HCT116 (cell line): Measurements from ENCODE around the gene ALMS1. TPM values are rescaled to one million over a fixed set of nuclear protein-coding genes. Genes with fewer than 3 reads are reported as not detected.

Experiments
- ATAC-seq: fragments of 200-7000 bp; cut with Tn5 transposase; 2 replicates; pipeline ENCODE4 v1.9.1; 2020; ENCODE audit warnings: mild to moderate bottlenecking, moderate library complexity
- BruUV-seq: library from RNA; stranded (reverse); fragments of 400-500 nt; replicated peaks from 2 replicates; lab custom pipeline; 2021; lab: Mats Ljungman, UMichigan
- CTCF ChIA-PET: fragments of 300-600 bp; sonication (Branson Sonifier 250); formaldehyde crosslinking; loops from one replicate; lab custom pipeline; 2021; ENCODE audit warnings: antibody characterized with exemption; lab: Charles Lee
- POLR2A ChIA-PET: fragments of 300-600, 350-600 bp; sonication (Branson Sonifier 250); formaldehyde crosslinking; loops from one replicate; lab custom pipeline; 2021; ENCODE audit warnings: antibody characterized with exemption; lab: Charles Lee
- RAD21 ChIA-PET, 2 experiments: fragments of 300-600 bp; sonication (Branson Sonifier 250); formaldehyde crosslinking; loops; one replicate each; lab custom pipeline; 2023; ENCODE audit warnings: low total read pairs in 2 of 2; ENCODE audit not compliant: uncharacterized antibody in 2 of 2, unreplicated experiment in 2 of 2, low non-redundant PET in 1 of 2; lab: Charles Lee
- DNase-seq: peaks from one replicate; pipeline ENCODE4 v3.0.0-alpha.2; 2010; ENCODE audit warnings: low read depth, low spot score
- H2AFZ ChIP-seq: fragments of 200-600 bp; shearing (Covaris generic), sonication (generic); 2 replicates; pipeline ENCODE4 v1.6.1; 2017; ENCODE audit warnings: low read depth, mixed run types, mixed read lengths, antibody characterized with exemption, low read length; ENCODE audit not compliant: poor library complexity, severe bottlenecking
- H3K27ac ChIP-seq: 2 replicates; pipeline ENCODE4 v1.5.1; 2012; ENCODE audit warnings: low read depth, low read length
- H3K27me3 ChIP-seq: fragments of 200-600 bp; sonication (generic); 2 replicates; pipeline ENCODE4 v1.6.1; 2016; ENCODE audit warnings: mixed run types, low read length, mixed read lengths; ENCODE audit not compliant: insufficient read depth
- H3K36me3 ChIP-seq, 2 experiments: fragments of 200-500 bp in 1 of 2; fragments of 200-600 bp in 1 of 2; sonication (Bioruptor generic) in 1 of 2; sonication (generic) in 1 of 2; 2 replicates each; pipeline versions ENCODE4 v1.5.1 to v1.6.1; 2014 to 2016; ENCODE audit warnings: low read length in 2 of 2, inconsistent platforms in 1 of 2, mixed read lengths in 1 of 2, mixed run types in 1 of 2; ENCODE audit not compliant: insufficient read depth in 2 of 2, control insufficient read depth in 1 of 2
- H3K4me1 ChIP-seq, 2 experiments: fragments of 200-600 bp in 1 of 2; sonication (generic) in 1 of 2; 2 replicates each; pipeline versions ENCODE4 v1.5.1 to v1.6.1; 2012 to 2017; ENCODE audit warnings: low read length in 2 of 2, inconsistent platforms in 1 of 2, mild to moderate bottlenecking in 1 of 2, mixed read lengths in 1 of 2, mixed run types in 1 of 2, moderate library complexity in 1 of 2; ENCODE audit not compliant: insufficient read depth in 2 of 2, control insufficient read depth in 1 of 2
- H3K4me2 ChIP-seq: fragments of 200-600 bp; sonication (generic); 2 replicates; pipeline ENCODE4 v1.6.1; 2017; ENCODE audit warnings: mixed run types, low read length, mixed read lengths
- H3K4me3 ChIP-seq, 2 experiments: fragments of 200-600 bp in 1 of 2; sonication (generic) in 1 of 2; replicated peaks in 1 of 2; 2 replicates each; pipeline ENCODE4 v1.5.1; 2011 to 2016; ENCODE audit warnings: low read length in 2 of 2, control low read depth in 1 of 2, low read depth in 1 of 2, mild to moderate bottlenecking in 1 of 2, mixed read lengths in 1 of 2, mixed run types in 1 of 2
- H3K79me2 ChIP-seq: fragments of 200-600 bp; sonication (generic); 2 replicates; pipeline ENCODE4 v1.6.1; 2017; ENCODE audit warnings: mild to moderate bottlenecking, mixed run types, low read length, moderate library complexity, mixed read lengths; ENCODE audit not compliant: insufficient read depth
- H3K9ac ChIP-seq: fragments of 200-600 bp; sonication (generic); 2 replicates; pipeline ENCODE4 v1.6.1; 2016; ENCODE audit warnings: low read length, mixed read lengths
- H3K9me2 ChIP-seq: fragments of 200-600 bp; sonication (generic), shearing (Covaris generic); 2 replicates; pipeline ENCODE4 v1.6.1; 2017; ENCODE audit warnings: mixed run types, mild to moderate bottlenecking, moderate library complexity; ENCODE audit not compliant: insufficient read depth
- H3K9me3 ChIP-seq, 2 experiments: fragments of 200-500 bp in 1 of 2; fragments of 200-600 bp in 1 of 2; sonication (Bioruptor generic) in 1 of 2; sonication (generic) in 1 of 2; 2 replicates each; pipeline ENCODE4 v1.6.1; 2014 to 2017; ENCODE audit warnings: low read length in 2 of 2, mixed read lengths in 2 of 2, inconsistent platforms in 1 of 2, low read depth in 1 of 2, mild to moderate bottlenecking in 1 of 2, mixed run types in 1 of 2, moderate library complexity in 1 of 2; ENCODE audit not compliant: control insufficient read depth in 1 of 2, insufficient read depth in 1 of 2
- H4K20me1 ChIP-seq: fragments of 200-600 bp; sonication (generic), shearing (Covaris generic); 2 replicates; pipeline ENCODE4 v1.6.1; 2017; ENCODE audit warnings: mixed run types, mild to moderate bottlenecking, moderate library complexity; ENCODE audit not compliant: insufficient read depth
- CBX3 ChIP-seq: IDR thresholded peaks from 2 replicates; pipeline ENCODE4 v1.6.1; 2012; ENCODE audit warnings: low read depth
- CEBPB ChIP-seq: IDR thresholded peaks from 2 replicates; pipeline ENCODE4 v1.6.1; 2012; ENCODE audit warnings: low read depth
- EGR1 ChIP-seq: IDR thresholded peaks from 2 replicates; pipeline ENCODE4 v1.6.1; 2012; ENCODE audit warnings: low read depth
- EZH2 ChIP-seq: fragments of 200-600 bp; sonication (generic); IDR thresholded peaks from 2 replicates; pipeline ENCODE4 v1.6.1; 2017; ENCODE audit warnings: antibody characterized with exemption, mixed run types
- EZH2phosphoT487 ChIP-seq: fragments of 200-600 bp; IDR thresholded peaks from 2 replicates; pipeline ENCODE4 v1.6.1; 2018; ENCODE audit warnings: antibody characterized with exemption, borderline replicate concordance
- POLR2AphosphoS5 ChIP-seq: IDR thresholded peaks from 2 replicates; pipeline ENCODE4 v1.6.1; 2011; ENCODE audit warnings: mild to moderate bottlenecking, low read depth, low read length, moderate library complexity
- RAD21 ChIP-seq: IDR thresholded peaks from 2 replicates; pipeline ENCODE4 v1.6.1; 2012; ENCODE audit warnings: low read depth, mild to moderate bottlenecking
- SIN3A ChIP-seq: IDR thresholded peaks from 2 replicates; pipeline ENCODE4 v1.6.1; 2012; ENCODE audit warnings: low read depth
- SRF ChIP-seq: IDR thresholded peaks from 2 replicates; pipeline ENCODE4 v1.6.1; 2012; ENCODE audit warnings: low read depth
- TCF7L2 ChIP-seq: IDR thresholded peaks from 2 replicates; pipeline ENCODE4 v1.7.0; 2011; ENCODE audit warnings: borderline replicate concordance, inconsistent platforms; ENCODE audit not compliant: insufficient read depth, insufficient read length; ENCODE audit errors: extremely low read depth
- ZFX ChIP-seq: fragments of 450-650 bp; IDR thresholded peaks from 2 replicates; pipeline ENCODE4 v1.6.1; 2017
- ZNF274 ChIP-seq: fragments of 200-500 bp; sonication (Bioruptor generic); IDR thresholded peaks from 2 replicates; pipeline ENCODE4 v1.6.1; 2014; ENCODE audit warnings: mild to moderate bottlenecking, low read depth, low read length, inconsistent platforms
- intact Hi-C: fragments of 100-400 bp; cut with micrococcal nuclease; formaldehyde crosslinking; loops from 2 replicates; pipeline ENCODE4 v1.10.0; 2022
- total RNA-seq: library from RNA; stranded (reverse); gene quantifications from one replicate; pipeline ENCODE4 v1.2.1, GENCODE V29; 2021; ENCODE audit not compliant: unreplicated experiment
- TF ChIP-seq, protein P1 (sequence below): IDR thresholded peaks from 2 replicates; pipeline ENCODE4 v1.6.1; 2012
- TF ChIP-seq, protein P2 (sequence below), 3 experiments: fragments of 200-600 bp in 1 of 3; sonication (generic) in 1 of 3; IDR thresholded peaks in 2 of 3; conservative IDR thresholded peaks in 1 of 3; 2 replicates each; pipeline ENCODE4 v1.5.1; 2012 to 2017; ENCODE audit warnings: low read depth in 2 of 3, low read length in 2 of 3, antibody characterized with exemption in 1 of 3, borderline replicate concordance in 1 of 3, control low read depth in 1 of 3, mild to moderate bottlenecking in 1 of 3, mixed read lengths in 1 of 3, mixed run types in 1 of 3, moderate library complexity in 1 of 3; ENCODE audit not compliant: insufficient read depth in 1 of 3
- TF ChIP-seq, protein P3 (sequence below): IDR thresholded peaks from 2 replicates; pipeline ENCODE4 v1.6.1; 2012
- TF ChIP-seq, protein P4 (sequence below): IDR thresholded peaks from 2 replicates; pipeline ENCODE4 v1.6.1; 2012; ENCODE audit warnings: low read depth

Gene ALMS1
- total RNA-seq, 1 experiment from 2014 or later, result 20.5 TPM

DNA sequence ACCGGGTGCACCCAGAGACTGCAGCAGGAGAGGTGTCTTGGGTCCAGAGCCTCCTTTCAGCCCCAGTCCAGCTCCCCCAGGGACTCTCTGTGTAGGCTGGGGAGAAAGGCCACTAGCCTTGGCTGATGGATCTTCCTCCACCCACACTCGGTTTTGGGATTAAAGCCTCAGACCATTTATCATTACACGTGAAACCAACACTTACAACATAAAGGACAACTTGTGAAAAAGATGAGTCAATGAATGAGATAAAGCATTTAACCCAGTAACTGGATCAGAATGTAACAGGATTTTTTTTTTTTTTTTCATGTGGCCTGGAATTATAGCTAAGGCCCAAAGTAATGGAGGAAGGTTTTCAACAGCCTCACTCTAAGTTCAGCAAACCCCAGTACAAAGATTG is 224.5 kb downstream of the ALMS1 start:
- intact Hi-C loops, result no loop called here
- DNase-seq, result no peak
- H3K27me3 ChIP-seq, result no peaks in the 10 kb centered on the region
- RAD21 ChIA-PET, result no interaction called here
- CTCF ChIA-PET, result no interaction called here
- no peak overlapping the region for H3K4me2 ChIP-seq
- H3K79me2 ChIP-seq, result no peaks in the 10 kb centered on the region
- H3K4me1 ChIP-seq, result no peaks in the 10 kb centered on the region
- no peaks in the 10 kb centered on the region for H4K20me1 ChIP-seq
- no peak overlapping the region for H3K9ac ChIP-seq
- no peak overlapping the region for H3K27ac ChIP-seq
- H2AFZ ChIP-seq, result no peak overlapping the region
- H3K9me2 ChIP-seq, result no peaks in the 10 kb centered on the region
- H3K9me3 ChIP-seq, result no peaks in the 10 kb centered on the region
- H3K36me3 ChIP-seq, result no peaks in the 10 kb centered on the region
- no TSS peak for BruUV-seq
- ATAC-seq, result no peak
- TF ChIP-seq SRF (no peak), EZH2phosphoT487 (no peak), TCF7L2 (no peak), POLR2AphosphoS5 (no peak), SIN3A (no peak), RAD21 (no peak), CBX3 (no peak), ZNF274 (no peak), ZFX (no peak), EGR1 (no peak), CEBPB (no peak), EZH2 (no peak)
- TF ChIP-seq, protein P1, sequence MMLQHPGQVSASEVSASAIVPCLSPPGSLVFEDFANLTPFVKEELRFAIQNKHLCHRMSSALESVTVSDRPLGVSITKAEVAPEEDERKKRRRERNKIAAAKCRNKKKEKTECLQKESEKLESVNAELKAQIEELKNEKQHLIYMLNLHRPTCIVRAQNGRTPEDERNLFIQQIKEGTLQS, result no peak
- TF ChIP-seq, protein P2, sequence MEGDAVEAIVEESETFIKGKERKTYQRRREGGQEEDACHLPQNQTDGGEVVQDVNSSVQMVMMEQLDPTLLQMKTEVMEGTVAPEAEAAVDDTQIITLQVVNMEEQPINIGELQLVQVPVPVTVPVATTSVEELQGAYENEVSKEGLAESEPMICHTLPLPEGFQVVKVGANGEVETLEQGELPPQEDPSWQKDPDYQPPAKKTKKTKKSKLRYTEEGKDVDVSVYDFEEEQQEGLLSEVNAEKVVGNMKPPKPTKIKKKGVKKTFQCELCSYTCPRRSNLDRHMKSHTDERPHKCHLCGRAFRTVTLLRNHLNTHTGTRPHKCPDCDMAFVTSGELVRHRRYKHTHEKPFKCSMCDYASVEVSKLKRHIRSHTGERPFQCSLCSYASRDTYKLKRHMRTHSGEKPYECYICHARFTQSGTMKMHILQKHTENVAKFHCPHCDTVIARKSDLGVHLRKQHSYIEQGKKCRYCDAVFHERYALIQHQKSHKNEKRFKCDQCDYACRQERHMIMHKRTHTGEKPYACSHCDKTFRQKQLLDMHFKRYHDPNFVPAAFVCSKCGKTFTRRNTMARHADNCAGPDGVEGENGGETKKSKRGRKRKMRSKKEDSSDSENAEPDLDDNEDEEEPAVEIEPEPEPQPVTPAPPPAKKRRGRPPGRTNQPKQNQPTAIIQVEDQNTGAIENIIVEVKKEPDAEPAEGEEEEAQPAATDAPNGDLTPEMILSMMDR (IDR thresholded peaks at IDR 0.05 in 2 of 3, conservative IDR thresholded peaks at IDR 0.05 in 1 of 3; ENCODE audit: borderline replicate concordance in 1 of 3, insufficient read depth in 1 of 3, low read depth in 2 of 3, low read length in 2 of 3), result no peak
- TF ChIP-seq, protein P3, sequence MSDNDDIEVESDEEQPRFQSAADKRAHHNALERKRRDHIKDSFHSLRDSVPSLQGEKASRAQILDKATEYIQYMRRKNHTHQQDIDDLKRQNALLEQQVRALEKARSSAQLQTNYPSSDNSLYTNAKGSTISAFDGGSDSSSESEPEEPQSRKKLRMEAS, result no peak
- TF ChIP-seq, protein P4, sequence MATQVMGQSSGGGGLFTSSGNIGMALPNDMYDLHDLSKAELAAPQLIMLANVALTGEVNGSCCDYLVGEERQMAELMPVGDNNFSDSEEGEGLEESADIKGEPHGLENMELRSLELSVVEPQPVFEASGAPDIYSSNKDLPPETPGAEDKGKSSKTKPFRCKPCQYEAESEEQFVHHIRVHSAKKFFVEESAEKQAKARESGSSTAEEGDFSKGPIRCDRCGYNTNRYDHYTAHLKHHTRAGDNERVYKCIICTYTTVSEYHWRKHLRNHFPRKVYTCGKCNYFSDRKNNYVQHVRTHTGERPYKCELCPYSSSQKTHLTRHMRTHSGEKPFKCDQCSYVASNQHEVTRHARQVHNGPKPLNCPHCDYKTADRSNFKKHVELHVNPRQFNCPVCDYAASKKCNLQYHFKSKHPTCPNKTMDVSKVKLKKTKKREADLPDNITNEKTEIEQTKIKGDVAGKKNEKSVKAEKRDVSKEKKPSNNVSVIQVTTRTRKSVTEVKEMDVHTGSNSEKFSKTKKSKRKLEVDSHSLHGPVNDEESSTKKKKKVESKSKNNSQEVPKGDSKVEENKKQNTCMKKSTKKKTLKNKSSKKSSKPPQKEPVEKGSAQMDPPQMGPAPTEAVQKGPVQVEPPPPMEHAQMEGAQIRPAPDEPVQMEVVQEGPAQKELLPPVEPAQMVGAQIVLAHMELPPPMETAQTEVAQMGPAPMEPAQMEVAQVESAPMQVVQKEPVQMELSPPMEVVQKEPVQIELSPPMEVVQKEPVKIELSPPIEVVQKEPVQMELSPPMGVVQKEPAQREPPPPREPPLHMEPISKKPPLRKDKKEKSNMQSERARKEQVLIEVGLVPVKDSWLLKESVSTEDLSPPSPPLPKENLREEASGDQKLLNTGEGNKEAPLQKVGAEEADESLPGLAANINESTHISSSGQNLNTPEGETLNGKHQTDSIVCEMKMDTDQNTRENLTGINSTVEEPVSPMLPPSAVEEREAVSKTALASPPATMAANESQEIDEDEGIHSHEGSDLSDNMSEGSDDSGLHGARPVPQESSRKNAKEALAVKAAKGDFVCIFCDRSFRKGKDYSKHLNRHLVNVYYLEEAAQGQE, result no peak
- POLR2A ChIA-PET, result no interaction called here
- H3K4me3 ChIP-seq, result no peak overlapping the region
